ENCODE measurements around the gene TMPRSS11D. TPM values are rescaled to one million over a fixed set of nuclear protein-coding genes. Genes with fewer than 3 reads are reported as not detected.

The TMPRSS11D gene
- total and polyA plus RNA-seq, 2 of the 13 experiments (the other 11 are each of a cell fraction or from before 2014, with no cell fraction given), result not detected

DNA sequence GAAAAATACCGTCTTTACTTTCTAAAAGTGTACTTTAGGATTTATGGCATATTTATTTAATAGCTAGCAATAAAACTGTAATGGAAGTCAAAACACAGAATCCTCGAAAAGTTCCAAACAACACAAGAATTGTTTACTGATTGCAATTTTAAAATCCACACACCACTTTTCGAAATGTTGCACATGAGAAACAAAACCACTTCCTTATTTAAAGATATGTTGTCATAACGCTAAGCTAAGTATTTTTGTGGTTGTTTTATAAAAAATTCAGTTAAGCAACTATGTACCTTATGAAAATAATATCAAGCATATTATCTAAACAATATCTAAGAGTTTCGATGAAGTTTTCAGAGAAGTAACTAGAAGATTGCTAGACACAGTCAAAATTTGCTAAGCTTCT is 344 bp downstream of the TMPRSS11D start (continued):
- TF ChIP-seq, protein P1, sequence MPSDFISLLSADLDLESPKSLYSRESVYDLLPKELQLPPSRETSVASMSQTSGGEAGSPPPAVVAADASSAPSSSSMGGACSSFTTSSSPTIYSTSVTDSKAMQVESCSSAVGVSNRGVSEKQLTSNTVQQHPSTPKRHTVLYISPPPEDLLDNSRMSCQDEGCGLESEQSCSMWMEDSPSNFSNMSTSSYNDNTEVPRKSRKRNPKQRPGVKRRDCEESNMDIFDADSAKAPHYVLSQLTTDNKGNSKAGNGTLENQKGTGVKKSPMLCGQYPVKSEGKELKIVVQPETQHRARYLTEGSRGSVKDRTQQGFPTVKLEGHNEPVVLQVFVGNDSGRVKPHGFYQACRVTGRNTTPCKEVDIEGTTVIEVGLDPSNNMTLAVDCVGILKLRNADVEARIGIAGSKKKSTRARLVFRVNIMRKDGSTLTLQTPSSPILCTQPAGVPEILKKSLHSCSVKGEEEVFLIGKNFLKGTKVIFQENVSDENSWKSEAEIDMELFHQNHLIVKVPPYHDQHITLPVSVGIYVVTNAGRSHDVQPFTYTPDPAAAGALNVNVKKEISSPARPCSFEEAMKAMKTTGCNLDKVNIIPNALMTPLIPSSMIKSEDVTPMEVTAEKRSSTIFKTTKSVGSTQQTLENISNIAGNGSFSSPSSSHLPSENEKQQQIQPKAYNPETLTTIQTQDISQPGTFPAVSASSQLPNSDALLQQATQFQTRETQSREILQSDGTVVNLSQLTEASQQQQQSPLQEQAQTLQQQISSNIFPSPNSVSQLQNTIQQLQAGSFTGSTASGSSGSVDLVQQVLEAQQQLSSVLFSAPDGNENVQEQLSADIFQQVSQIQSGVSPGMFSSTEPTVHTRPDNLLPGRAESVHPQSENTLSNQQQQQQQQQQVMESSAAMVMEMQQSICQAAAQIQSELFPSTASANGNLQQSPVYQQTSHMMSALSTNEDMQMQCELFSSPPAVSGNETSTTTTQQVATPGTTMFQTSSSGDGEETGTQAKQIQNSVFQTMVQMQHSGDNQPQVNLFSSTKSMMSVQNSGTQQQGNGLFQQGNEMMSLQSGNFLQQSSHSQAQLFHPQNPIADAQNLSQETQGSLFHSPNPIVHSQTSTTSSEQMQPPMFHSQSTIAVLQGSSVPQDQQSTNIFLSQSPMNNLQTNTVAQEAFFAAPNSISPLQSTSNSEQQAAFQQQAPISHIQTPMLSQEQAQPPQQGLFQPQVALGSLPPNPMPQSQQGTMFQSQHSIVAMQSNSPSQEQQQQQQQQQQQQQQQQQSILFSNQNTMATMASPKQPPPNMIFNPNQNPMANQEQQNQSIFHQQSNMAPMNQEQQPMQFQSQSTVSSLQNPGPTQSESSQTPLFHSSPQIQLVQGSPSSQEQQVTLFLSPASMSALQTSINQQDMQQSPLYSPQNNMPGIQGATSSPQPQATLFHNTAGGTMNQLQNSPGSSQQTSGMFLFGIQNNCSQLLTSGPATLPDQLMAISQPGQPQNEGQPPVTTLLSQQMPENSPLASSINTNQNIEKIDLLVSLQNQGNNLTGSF (CRISPR knock-in tag; IDR thresholded peaks at IDR 0.05), result no peak
- no peak for TF ChIP-seq GZF1 (CRISPR knock-in tag; IDR thresholded peaks at IDR 0.05)
- TF ChIP-seq, protein P2, sequence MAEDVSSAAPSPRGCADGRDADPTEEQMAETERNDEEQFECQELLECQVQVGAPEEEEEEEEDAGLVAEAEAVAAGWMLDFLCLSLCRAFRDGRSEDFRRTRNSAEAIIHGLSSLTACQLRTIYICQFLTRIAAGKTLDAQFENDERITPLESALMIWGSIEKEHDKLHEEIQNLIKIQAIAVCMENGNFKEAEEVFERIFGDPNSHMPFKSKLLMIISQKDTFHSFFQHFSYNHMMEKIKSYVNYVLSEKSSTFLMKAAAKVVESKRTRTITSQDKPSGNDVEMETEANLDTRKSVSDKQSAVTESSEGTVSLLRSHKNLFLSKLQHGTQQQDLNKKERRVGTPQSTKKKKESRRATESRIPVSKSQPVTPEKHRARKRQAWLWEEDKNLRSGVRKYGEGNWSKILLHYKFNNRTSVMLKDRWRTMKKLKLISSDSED (CRISPR knock-in tag; IDR thresholded peaks at IDR 0.05), result no peak
- TF ChIP-seq ZFP36L1 (CRISPR knock-in tag; IDR thresholded peaks at IDR 0.05), result no peak
- TF ChIP-seq, protein P3, sequence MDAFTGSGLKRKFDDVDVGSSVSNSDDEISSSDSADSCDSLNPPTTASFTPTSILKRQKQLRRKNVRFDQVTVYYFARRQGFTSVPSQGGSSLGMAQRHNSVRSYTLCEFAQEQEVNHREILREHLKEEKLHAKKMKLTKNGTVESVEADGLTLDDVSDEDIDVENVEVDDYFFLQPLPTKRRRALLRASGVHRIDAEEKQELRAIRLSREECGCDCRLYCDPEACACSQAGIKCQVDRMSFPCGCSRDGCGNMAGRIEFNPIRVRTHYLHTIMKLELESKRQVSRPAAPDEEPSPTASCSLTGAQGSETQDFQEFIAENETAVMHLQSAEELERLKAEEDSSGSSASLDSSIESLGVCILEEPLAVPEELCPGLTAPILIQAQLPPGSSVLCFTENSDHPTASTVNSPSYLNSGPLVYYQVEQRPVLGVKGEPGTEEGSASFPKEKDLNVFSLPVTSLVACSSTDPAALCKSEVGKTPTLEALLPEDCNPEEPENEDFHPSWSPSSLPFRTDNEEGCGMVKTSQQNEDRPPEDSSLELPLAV (CRISPR knock-in tag; conservative IDR thresholded peaks at IDR 0.05; ENCODE audit: low read depth), result no peak
